ENCODE data around the gene ZNF846. TPM values are rescaled to one million over a fixed set of nuclear protein-coding genes. Genes with fewer than 3 reads are reported as not detected.

ZNF846 gene
- total and polyA plus RNA-seq, 2 of the 4 experiments (the other 2 are of a cell fraction) = 5.7 to 6.5 TPM

DNA sequence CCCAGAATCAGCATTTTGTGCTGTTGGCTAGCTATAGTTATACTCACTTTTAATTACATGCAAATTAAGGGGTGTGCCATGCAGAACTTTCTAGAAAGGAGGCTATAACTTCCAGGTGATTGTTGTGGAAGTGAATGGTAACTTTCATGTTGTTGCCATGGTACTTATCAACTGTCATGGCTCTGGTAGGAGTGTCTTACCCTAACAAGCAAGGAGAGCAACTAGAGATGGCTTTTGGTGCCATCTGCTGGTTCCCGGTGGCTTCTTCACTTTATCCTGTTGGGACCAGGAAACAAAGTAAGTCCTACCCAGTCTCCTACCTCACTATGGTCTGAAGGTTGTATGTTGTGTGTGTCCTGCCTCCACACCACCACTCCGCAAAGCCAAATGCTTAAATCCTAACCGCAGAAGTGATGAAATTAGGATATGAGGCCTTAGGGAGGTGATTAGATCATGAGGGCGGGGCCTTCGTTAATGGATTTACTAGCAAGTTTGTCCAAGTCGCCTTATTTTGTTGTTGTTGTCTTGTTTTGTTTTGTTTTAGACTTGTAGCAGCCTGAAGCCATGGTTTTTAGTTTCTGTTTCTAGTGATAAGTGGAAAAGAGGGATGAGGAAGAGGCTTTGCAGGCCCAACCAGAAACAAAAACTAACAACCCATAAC, 27.7 kb upstream of the ZNF846 start:
- DNase-seq = peak; percentile 91
- no peaks in the 10 kb centered on the region for H3K4me1 ChIP-seq (ENCODE audit: control insufficient read depth, insufficient read depth, low read length)
- H3K4ac ChIP-seq (ENCODE audit: low read depth, low read length) = no peak overlapping the region
- H3K23ac ChIP-seq (ENCODE audit: low read depth, low read length) = no peak overlapping the region
- BruUV-seq (replicated peaks) = no TSS peak
- no peaks in the 10 kb centered on the region for H3K9me3 ChIP-seq (ENCODE audit: control insufficient read depth, insufficient read depth, low read length)
- H4K91ac ChIP-seq (ENCODE audit: insufficient read depth, low read depth, low read length) = no peak overlapping the region
- ATAC-seq (ENCODE audit: low read depth) = peak; percentile 28
- no peaks in the 10 kb centered on the region for H4K20me1 ChIP-seq (ENCODE audit: insufficient read depth, low read length)
- H3K18ac ChIP-seq (ENCODE audit: low read depth, low read length) = no peak overlapping the region
- H2BK5ac ChIP-seq (ENCODE audit: low read depth, low read length, poor library complexity, severe bottlenecking) = no peak overlapping the region
- no peak overlapping the region for H2BK20ac ChIP-seq (ENCODE audit: low read depth, low read length)
- H2AK5ac ChIP-seq (ENCODE audit: low read depth, low read length) = no peak overlapping the region
- WGBS, 2 experiments (ENCODE audit: extremely low coverage in 2 of 2, insufficient read length in 1 of 2) = 90% methylated on average over 2 of the region's 6 CpGs; no CpG with 5 or more reads in 1 of the 2 experiments
- H2BK120ac ChIP-seq (ENCODE audit: low read depth, low read length) = no peak overlapping the region
- CTCF ChIA-PET = interaction anchor here (0.7 kb wide), 1 partner anchor 211 kb away, joined by 4 read pairs; no protein-coding TSS in a partner anchor
- no peak overlapping the region for H3K56ac ChIP-seq (ENCODE audit: extremely low read depth, insufficient read depth, low read length)
- dilution Hi-C loops (cut with HindIII; ENCODE audit: low sequenced_read_pairs, unreplicated experiment) (loop anchor here (10.0 kb wide), 1 partner anchor 171 kb away; the partner anchor contains the start of gene ZNF561), in situ Hi-C loops (cut with MboI; ENCODE audit: low sequenced_read_pairs) (loop anchor here (10.0 kb wide), 3 partner anchors 471 to 661 kb away; partner anchors contain the start of gene ZNF559), intact Hi-C loops (cut with micrococcal nuclease) (loop anchor here (1.0 kb wide), 1 partner anchor 591 kb away; no protein-coding TSS in a partner anchor)
- peak overlapping the region in 1 of 2 experiments; percentile 73; a peak in 2 of 4 replicates for H4K8ac ChIP-seq (ENCODE audit: low read depth in 2 of 2, low read length in 2 of 2)
- no peak overlapping the region for H3K27ac ChIP-seq (ENCODE audit: insufficient read depth, low read length)
- peak overlapping the region; percentile 80 for H2AFZ ChIP-seq (replicated peaks; ENCODE audit: low read length, poor library complexity)
- H2BK15ac ChIP-seq (ENCODE audit: low read depth, low read length) = no peak overlapping the region
- no peaks in the 10 kb centered on the region for H3K9me1 ChIP-seq (ENCODE audit: insufficient read depth, low read length)
- no peak overlapping the region for H3K9ac ChIP-seq (ENCODE audit: low read depth, low read length)
- no peak overlapping the region for H2AK9ac ChIP-seq (replicated peaks; ENCODE audit: low read depth, low read length, poor library complexity)
- POLR2A ChIA-PET (ENCODE audit: unreplicated experiment) = no interaction called here
- no peak overlapping the region for H3K4me3 ChIP-seq (ENCODE audit: insufficient read depth, low read depth, low read length)
- no peak overlapping the region for H3K14ac ChIP-seq (replicated peaks; ENCODE audit: low read depth, low read length)
- H3K27me3 ChIP-seq (ENCODE audit: control insufficient read depth, insufficient read depth, low read length) = no peaks in the 10 kb centered on the region
- 0 out of 2 replicates have a peak overlapping the region, but pooled peaks have one; percentile 23 for H4K5ac ChIP-seq (ENCODE audit: low read depth, low read length)
- H3K4me2 ChIP-seq (ENCODE audit: low read depth, low read length) = no peak overlapping the region
- H3K79me1 ChIP-seq (ENCODE audit: low read depth in 1 of 2, low read length in 2 of 2) = no peaks in the 10 kb centered on the region
- H3K36me3 ChIP-seq (ENCODE audit: control insufficient read depth, insufficient read depth, low read length) = no peaks in the 10 kb centered on the region
- TF ChIP-seq, protein P1, sequence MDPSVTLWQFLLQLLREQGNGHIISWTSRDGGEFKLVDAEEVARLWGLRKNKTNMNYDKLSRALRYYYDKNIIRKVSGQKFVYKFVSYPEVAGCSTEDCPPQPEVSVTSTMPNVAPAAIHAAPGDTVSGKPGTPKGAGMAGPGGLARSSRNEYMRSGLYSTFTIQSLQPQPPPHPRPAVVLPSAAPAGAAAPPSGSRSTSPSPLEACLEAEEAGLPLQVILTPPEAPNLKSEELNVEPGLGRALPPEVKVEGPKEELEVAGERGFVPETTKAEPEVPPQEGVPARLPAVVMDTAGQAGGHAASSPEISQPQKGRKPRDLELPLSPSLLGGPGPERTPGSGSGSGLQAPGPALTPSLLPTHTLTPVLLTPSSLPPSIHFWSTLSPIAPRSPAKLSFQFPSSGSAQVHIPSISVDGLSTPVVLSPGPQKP (IDR thresholded peaks at IDR 0.05; ENCODE audit: borderline replicate concordance, low read depth, low read length) = no peak
- TF ChIP-seq MAFK (IDR thresholded peaks at IDR 0.05; ENCODE audit: low read depth, low read length) (no peak), RCOR1 (IDR thresholded peaks at IDR 0.05; ENCODE audit: insufficient replicate concordance, low read length) (no peak), RFX5 (IDR thresholded peaks at IDR 0.05; ENCODE audit: low read depth, low read length) (no peak), BHLHE40 (IDR thresholded peaks at IDR 0.05; ENCODE audit: low read depth, low read length) (no peak), SMC3 (IDR thresholded peaks at IDR 0.05; ENCODE audit: low read depth, low read length) (peak; percentile 91), CHD1 (IDR thresholded peaks at IDR 0.05; ENCODE audit: low read depth, low read length) (no peak), FOS (IDR thresholded peaks at IDR 0.05; ENCODE audit: low read depth, low read length) (no peak), CEBPB (IDR thresholded peaks at IDR 0.05; ENCODE audit: low read depth, low read length) (no peak), MAZ (IDR thresholded peaks at IDR 0.05; ENCODE audit: borderline replicate concordance, low read depth, low read length) (no peak), RAD21 (IDR thresholded peaks at IDR 0.05; ENCODE audit: low read length) (peak; percentile 91), MXI1 (IDR thresholded peaks at IDR 0.05; ENCODE audit: borderline replicate concordance, low read depth, low read length) (no peak), POLR2A (IDR thresholded peaks at IDR 0.05; ENCODE audit: low read depth, low read length) (no peak)
- TF ChIP-seq, protein P2, sequence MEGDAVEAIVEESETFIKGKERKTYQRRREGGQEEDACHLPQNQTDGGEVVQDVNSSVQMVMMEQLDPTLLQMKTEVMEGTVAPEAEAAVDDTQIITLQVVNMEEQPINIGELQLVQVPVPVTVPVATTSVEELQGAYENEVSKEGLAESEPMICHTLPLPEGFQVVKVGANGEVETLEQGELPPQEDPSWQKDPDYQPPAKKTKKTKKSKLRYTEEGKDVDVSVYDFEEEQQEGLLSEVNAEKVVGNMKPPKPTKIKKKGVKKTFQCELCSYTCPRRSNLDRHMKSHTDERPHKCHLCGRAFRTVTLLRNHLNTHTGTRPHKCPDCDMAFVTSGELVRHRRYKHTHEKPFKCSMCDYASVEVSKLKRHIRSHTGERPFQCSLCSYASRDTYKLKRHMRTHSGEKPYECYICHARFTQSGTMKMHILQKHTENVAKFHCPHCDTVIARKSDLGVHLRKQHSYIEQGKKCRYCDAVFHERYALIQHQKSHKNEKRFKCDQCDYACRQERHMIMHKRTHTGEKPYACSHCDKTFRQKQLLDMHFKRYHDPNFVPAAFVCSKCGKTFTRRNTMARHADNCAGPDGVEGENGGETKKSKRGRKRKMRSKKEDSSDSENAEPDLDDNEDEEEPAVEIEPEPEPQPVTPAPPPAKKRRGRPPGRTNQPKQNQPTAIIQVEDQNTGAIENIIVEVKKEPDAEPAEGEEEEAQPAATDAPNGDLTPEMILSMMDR (conservative IDR thresholded peaks at IDR 0.05; ENCODE audit: low read depth, low read length) = peak; percentile 92
- TF ChIP-seq, protein P3, sequence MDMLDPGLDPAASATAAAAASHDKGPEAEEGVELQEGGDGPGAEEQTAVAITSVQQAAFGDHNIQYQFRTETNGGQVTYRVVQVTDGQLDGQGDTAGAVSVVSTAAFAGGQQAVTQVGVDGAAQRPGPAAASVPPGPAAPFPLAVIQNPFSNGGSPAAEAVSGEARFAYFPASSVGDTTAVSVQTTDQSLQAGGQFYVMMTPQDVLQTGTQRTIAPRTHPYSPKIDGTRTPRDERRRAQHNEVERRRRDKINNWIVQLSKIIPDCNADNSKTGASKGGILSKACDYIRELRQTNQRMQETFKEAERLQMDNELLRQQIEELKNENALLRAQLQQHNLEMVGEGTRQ (IDR thresholded peaks at IDR 0.05; ENCODE audit: low read depth, low read length) = no peak
